HL-60 (cell line): Measurements from ENCODE around the gene TRAF3IP3.

Experiments used
- DNase-seq, 2 experiments: peaks; one replicate each; pipeline ENCODE4 v3.0.0-alpha.2; 2010 to 2020; ENCODE audit warnings: low read depth in 1 of 2, low spot score in 1 of 2
- H3K27ac ChIP-seq: fragments of 250-450 bp; sonication (Bioruptor Pico); replicated peaks from 2 replicates; pipeline ENCODE4 v1.5.1; 2020; ENCODE audit warnings: mild to moderate bottlenecking, moderate library complexity
- H3K27me3 ChIP-seq: fragments of 250-450 bp; sonication (Bioruptor Pico); 2 replicates; pipeline ENCODE4 v1.5.1; 2021; ENCODE audit warnings: mild to moderate bottlenecking, moderate library complexity; ENCODE audit not compliant: insufficient read depth, poor library complexity, severe bottlenecking
- H3K4me3 ChIP-seq: replicated peaks from 2 replicates; pipeline ENCODE4 v1.5.1; 2011; ENCODE audit warnings: mild to moderate bottlenecking, control low read depth, low read length; ENCODE audit not compliant: insufficient read depth
- GABPA ChIP-seq: IDR thresholded peaks from 2 replicates; pipeline ENCODE4 v1.6.1; 2012; ENCODE audit warnings: low read depth
- POLR2AphosphoS5 ChIP-seq: IDR thresholded peaks from 2 replicates; pipeline ENCODE4 v1.6.1; 2012; ENCODE audit warnings: low read depth
- SPI1 ChIP-seq: IDR thresholded peaks from 2 replicates; pipeline ENCODE4 v1.6.1; 2012; ENCODE audit warnings: low read depth, mild to moderate bottlenecking, borderline replicate concordance
- TF ChIP-seq, protein P1 (sequence below): IDR thresholded peaks from 2 replicates; pipeline ENCODE4 v1.6.1; 2012; ENCODE audit warnings: low read depth; ENCODE audit not compliant: insufficient replicate concordance
- TF ChIP-seq, protein P2 (sequence below): IDR thresholded peaks from one replicate; pipeline ENCODE4 v1.5.1; 2011; ENCODE audit warnings: low read length, control low read depth, inconsistent platforms; ENCODE audit not compliant: insufficient read depth

The TRAF3IP3 gene

DNA sequence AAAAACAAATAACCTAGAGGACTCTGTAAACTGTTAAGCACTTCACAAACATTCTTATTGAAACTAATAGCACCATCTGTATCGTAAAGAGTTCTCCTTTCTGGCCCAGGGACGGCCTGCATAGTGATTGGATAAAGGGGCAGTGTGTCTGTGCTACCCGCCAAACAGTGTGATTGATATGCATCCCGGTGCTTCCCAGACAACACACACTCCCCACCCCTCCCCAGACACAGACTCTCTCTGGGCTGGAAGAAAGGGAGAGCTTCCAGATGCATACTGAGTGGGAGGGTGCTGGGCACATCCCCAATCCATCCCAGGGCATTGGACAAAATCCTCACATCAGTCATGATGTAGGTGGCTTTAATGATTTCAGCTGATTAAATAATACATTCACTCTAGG lies 47.6 kb upstream of the TRAF3IP3 start:
- no peak overlapping the region for H3K27ac ChIP-seq
- H3K4me3 ChIP-seq = no peak overlapping the region
- TF ChIP-seq, protein P1, sequence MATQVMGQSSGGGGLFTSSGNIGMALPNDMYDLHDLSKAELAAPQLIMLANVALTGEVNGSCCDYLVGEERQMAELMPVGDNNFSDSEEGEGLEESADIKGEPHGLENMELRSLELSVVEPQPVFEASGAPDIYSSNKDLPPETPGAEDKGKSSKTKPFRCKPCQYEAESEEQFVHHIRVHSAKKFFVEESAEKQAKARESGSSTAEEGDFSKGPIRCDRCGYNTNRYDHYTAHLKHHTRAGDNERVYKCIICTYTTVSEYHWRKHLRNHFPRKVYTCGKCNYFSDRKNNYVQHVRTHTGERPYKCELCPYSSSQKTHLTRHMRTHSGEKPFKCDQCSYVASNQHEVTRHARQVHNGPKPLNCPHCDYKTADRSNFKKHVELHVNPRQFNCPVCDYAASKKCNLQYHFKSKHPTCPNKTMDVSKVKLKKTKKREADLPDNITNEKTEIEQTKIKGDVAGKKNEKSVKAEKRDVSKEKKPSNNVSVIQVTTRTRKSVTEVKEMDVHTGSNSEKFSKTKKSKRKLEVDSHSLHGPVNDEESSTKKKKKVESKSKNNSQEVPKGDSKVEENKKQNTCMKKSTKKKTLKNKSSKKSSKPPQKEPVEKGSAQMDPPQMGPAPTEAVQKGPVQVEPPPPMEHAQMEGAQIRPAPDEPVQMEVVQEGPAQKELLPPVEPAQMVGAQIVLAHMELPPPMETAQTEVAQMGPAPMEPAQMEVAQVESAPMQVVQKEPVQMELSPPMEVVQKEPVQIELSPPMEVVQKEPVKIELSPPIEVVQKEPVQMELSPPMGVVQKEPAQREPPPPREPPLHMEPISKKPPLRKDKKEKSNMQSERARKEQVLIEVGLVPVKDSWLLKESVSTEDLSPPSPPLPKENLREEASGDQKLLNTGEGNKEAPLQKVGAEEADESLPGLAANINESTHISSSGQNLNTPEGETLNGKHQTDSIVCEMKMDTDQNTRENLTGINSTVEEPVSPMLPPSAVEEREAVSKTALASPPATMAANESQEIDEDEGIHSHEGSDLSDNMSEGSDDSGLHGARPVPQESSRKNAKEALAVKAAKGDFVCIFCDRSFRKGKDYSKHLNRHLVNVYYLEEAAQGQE = no peak
- TF ChIP-seq POLR2AphosphoS5 (no peak), GABPA (no peak), SPI1 (no peak)
- TF ChIP-seq, protein P2, sequence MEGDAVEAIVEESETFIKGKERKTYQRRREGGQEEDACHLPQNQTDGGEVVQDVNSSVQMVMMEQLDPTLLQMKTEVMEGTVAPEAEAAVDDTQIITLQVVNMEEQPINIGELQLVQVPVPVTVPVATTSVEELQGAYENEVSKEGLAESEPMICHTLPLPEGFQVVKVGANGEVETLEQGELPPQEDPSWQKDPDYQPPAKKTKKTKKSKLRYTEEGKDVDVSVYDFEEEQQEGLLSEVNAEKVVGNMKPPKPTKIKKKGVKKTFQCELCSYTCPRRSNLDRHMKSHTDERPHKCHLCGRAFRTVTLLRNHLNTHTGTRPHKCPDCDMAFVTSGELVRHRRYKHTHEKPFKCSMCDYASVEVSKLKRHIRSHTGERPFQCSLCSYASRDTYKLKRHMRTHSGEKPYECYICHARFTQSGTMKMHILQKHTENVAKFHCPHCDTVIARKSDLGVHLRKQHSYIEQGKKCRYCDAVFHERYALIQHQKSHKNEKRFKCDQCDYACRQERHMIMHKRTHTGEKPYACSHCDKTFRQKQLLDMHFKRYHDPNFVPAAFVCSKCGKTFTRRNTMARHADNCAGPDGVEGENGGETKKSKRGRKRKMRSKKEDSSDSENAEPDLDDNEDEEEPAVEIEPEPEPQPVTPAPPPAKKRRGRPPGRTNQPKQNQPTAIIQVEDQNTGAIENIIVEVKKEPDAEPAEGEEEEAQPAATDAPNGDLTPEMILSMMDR = no peak
- DNase-seq = no peak
- H3K27me3 ChIP-seq = peaks cover 3% of the 10 kb centered on the region

DNA sequence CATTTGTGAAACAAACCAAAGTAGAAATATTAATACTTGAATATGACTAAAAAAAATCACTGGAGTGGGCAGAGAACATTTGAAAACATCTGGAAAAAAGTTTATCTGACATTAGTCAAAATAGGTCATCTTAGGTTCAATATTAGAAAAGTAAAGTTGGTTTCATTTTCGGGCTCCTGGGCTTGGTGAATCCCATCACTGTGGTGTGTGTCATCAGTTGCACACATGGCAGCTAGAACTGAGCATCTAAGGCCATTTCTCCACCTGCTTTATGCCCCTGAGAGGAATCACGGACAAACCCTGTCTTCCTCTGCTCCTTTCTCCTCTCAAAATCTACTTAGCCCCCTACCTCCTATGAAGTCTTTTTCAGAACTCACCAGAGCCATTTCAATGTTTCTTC lies 45.8 kb upstream of the TRAF3IP3 start:
- peaks cover 3% of the 10 kb centered on the region for H3K27me3 ChIP-seq
- H3K4me3 ChIP-seq = no peak overlapping the region
- TF ChIP-seq, protein P2 = no peak
- no peak for TF ChIP-seq GABPA
- TF ChIP-seq, protein P1 = no peak
- TF ChIP-seq POLR2AphosphoS5 = no peak
- TF ChIP-seq SPI1 = no peak
- H3K27ac ChIP-seq = no peak overlapping the region
- no peak for DNase-seq

DNA sequence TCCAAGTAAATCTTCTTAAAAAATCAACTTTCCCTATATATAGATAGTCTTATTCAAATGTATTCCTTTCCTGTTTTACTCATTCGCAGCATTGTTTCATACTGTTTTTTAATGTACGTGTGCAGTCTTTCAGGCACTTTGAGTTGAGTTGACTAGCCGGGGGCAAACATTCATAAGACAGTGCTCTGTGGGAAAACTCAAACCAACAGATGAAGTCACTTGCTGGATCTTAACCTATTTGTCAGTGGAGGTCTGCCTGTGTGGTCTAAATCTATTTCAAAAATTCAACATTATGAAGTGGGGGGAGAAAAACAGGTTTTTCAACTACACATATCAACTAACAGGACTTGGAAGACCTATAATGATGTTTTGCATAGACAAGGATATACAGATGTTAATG lies 45.0 kb upstream of the TRAF3IP3 start:
- no peak overlapping the region for H3K4me3 ChIP-seq
- H3K27ac ChIP-seq = no peak overlapping the region
- TF ChIP-seq, protein P2 = no peak
- no peak for TF ChIP-seq GABPA
- TF ChIP-seq, protein P1 = no peak
- no peak for DNase-seq
- peaks cover 3% of the 10 kb centered on the region for H3K27me3 ChIP-seq
